ENCODE results near the gene LRP11. TPM values are rescaled to one million over a fixed set of nuclear protein-coding genes. Genes with fewer than 3 reads are reported as not detected.

The LRP11 gene
- total and polyA plus RNA-seq, 7 donors: 1.6 to 29.6 (median 7.9) TPM

- intact Hi-C loops (cut with DNase I): loop anchor here in 1 of 2 donors (1.0 kb wide), 1 partner anchor 12 kb away; no protein-coding TSS in a partner anchor
- DNase-seq (no peak), ATAC-seq (no peak)
- no peak for TF ChIP-seq CTCF (IDR thresholded peaks at IDR 0.05)
- no peak overlapping the region for H3K4me3 ChIP-seq
- 100% methylated on average over 1 of the region's 1 CpG for WGBS, 3 donors
- no peak overlapping the region for H3K27ac ChIP-seq
- H3K4me1 ChIP-seq: no peaks in the 10 kb centered on the region
- no peaks in the 10 kb centered on the region for H3K27me3 ChIP-seq (ENCODE audit: insufficient read depth in 3 of 3, low read length in 2 of 3)
- peaks cover 0 to 83% of the 10 kb centered on the region in 2 donors for H3K36me3 ChIP-seq (ENCODE audit: insufficient read depth in 1 of 2, low read depth in 1 of 2)
- no peaks in the 10 kb centered on the region for H3K9me3 ChIP-seq
These were observed 86.5 kb downstream of the LRP11 start for GRCh38 chr6:149777624-149778023.

GRCh38 chr6:149771925-149772324, 92.2 kb downstream of the LRP11 start:
- peaks cover 0 to 78% of the 10 kb centered on the region in 2 donors for H3K36me3 ChIP-seq (ENCODE audit: insufficient read depth in 1 of 2, low read depth in 1 of 2)
- WGBS, 3 donors: 91 to 97% (median 94%) methylated on average over 6 of the region's 6 CpGs
- DNase-seq (no peak), ATAC-seq (no peak)
- no peak for TF ChIP-seq CTCF (IDR thresholded peaks at IDR 0.05)
- H3K4me3 ChIP-seq: no peak overlapping the region
- no peak overlapping the region for H3K27ac ChIP-seq
- intact Hi-C loops (cut with DNase I): no loop called here
- no peaks in the 10 kb centered on the region for H3K9me3 ChIP-seq
- H3K27me3 ChIP-seq (ENCODE audit: insufficient read depth in 3 of 3, low read length in 2 of 3): no peaks in the 10 kb centered on the region
- H3K4me1 ChIP-seq: no peaks in the 10 kb centered on the region

- Histone ChIP-seq H3K4me1 (no peaks in the 10 kb centered on the region), H3K27me3 (ENCODE audit: insufficient read depth in 3 of 3, low read length in 2 of 3) (no peaks in the 10 kb centered on the region), H3K4me3 (no peak overlapping the region), H3K36me3 (ENCODE audit: insufficient read depth in 1 of 2, low read depth in 1 of 2) (peaks cover 0 to 73% of the 10 kb centered on the region in 2 donors), H3K9me3 (peaks cover 3% of the 10 kb centered on the region), H3K27ac (no peak overlapping the region)
- DNase-seq (no peak), ATAC-seq (no peak)
- intact Hi-C loops (cut with DNase I): no loop called here
- TF ChIP-seq CTCF (IDR thresholded peaks at IDR 0.05): no peak
- WGBS, 3 donors: 97 to 99% (median 99%) methylated on average over 3 of the region's 3 CpGs
These were observed 93.0 kb downstream of the LRP11 start for GRCh38 chr6:149771185-149771584.

- H3K27me3 ChIP-seq (ENCODE audit: insufficient read depth in 3 of 3, low read length in 2 of 3): no peaks in the 10 kb centered on the region
- no peak overlapping the region for H3K4me3 ChIP-seq
- H3K27ac ChIP-seq: no peak overlapping the region
- 92 to 100% (median 96%) methylated on average over 2 of the region's 2 CpGs for WGBS, 3 donors
- DNase-seq (no peak), ATAC-seq (no peak)
- peaks cover 0 to 58% of the 10 kb centered on the region in 2 donors for H3K36me3 ChIP-seq (ENCODE audit: insufficient read depth in 1 of 2, low read depth in 1 of 2)
- peaks cover 10% of the 10 kb centered on the region for H3K9me3 ChIP-seq
- TF ChIP-seq CTCF (IDR thresholded peaks at IDR 0.05): no peak
- H3K4me1 ChIP-seq: no peaks in the 10 kb centered on the region
- intact Hi-C loops (cut with DNase I): no loop called here
These were observed 94.5 kb downstream of the LRP11 start for GRCh38 chr6:149769676-149770075.

Other genes starting within 250 kb of the LRP11 start
- 10 to 100 TPM; 10.7 to 24.5 (median 16.4) TPM for gene KATNA1, start 215.6 kb downstream of the LRP11 start, total RNA-seq
- gene KATNA1, start 215.6 kb downstream of the LRP11 start, polyA plus RNA-seq: 10 to 100 TPM; 19.2 to 30.1 (median 29.1) TPM
- 10 to 100 TPM; 11.0 to 15.5 (median 13.9) TPM for gene LATS1, start 146.3 kb downstream of the LRP11 start, total RNA-seq
- gene LATS1, start 146.3 kb downstream of the LRP11 start, polyA plus RNA-seq: 1 to 10 TPM; 3.4 to 8.3 (median 3.7) TPM
- 10 to 100 TPM; 17.4 to 26.8 (median 22.1) TPM for gene NUP43, start 117.8 kb downstream of the LRP11 start, total RNA-seq
- 10 to 100 TPM in 2 of 3 donors, 1 to 10 TPM in 1; 7.3 to 17.1 (median 14.1) TPM for gene NUP43, start 117.8 kb downstream of the LRP11 start, polyA plus RNA-seq
- gene PCMT1, start 114.6 kb downstream of the LRP11 start, total RNA-seq: 100 to 1,000 TPM; 124 to 179 (median 149) TPM
- 100 to 1,000 TPM; 159 to 613 (median 178) TPM for gene PCMT1, start 114.6 kb downstream of the LRP11 start, polyA plus RNA-seq
- 1 to 10 TPM; 1.4 to 6.2 (median 3.9) TPM for gene RAET1E, start 33.8 kb upstream of the LRP11 start, total RNA-seq
- gene RAET1E, start 33.8 kb upstream of the LRP11 start, polyA plus RNA-seq: 10 to 100 TPM in 1 of 3 donors, under 1 TPM in 2; 0.04 to 17.2 (median 0.31) TPM
- gene RAET1G, start 58.8 kb upstream of the LRP11 start, total RNA-seq: 1 to 10 TPM in 1 of 4 donors, under 1 TPM in 2, not detected in 1; 0.40 to 1.1 (median 0.64) TPM
- under 1 TPM; 0.04 to 0.73 (median 0.24) TPM for gene RAET1G, start 58.8 kb upstream of the LRP11 start, polyA plus RNA-seq
- gene ULBP2, start 77.7 kb upstream of the LRP11 start, total RNA-seq: under 1 TPM in 3 of 4 donors, not detected in 1; 0.25 to 0.75 (median 0.69) TPM
- under 1 TPM; 0.17 to 0.81 (median 0.59) TPM for gene ULBP2, start 77.7 kb upstream of the LRP11 start, polyA plus RNA-seq
- gene ULBP1, start 99.6 kb upstream of the LRP11 start, total RNA-seq: under 1 TPM; 0.06 to 0.12 (median 0.10) TPM
- gene ULBP1, start 99.6 kb upstream of the LRP11 start, polyA plus RNA-seq: under 1 TPM; 0.03 to 0.10 (median 0.03) TPM
- not detected for gene RAET1L, start 161.2 kb upstream of the LRP11 start, total RNA-seq
- gene RAET1L, start 161.2 kb upstream of the LRP11 start, polyA plus RNA-seq: under 1 TPM in 2 of 3 donors, not detected in 1; 0.06 to 0.07 TPM
- under 1 TPM; 0.34 to 0.67 (median 0.40) TPM for gene ULBP3, start 204.8 kb upstream of the LRP11 start, total RNA-seq
- gene ULBP3, start 204.8 kb upstream of the LRP11 start, polyA plus RNA-seq: under 1 TPM; 0.15 to 0.55 (median 0.32) TPM

All from psoas muscle (tissue), 8 donors.